Measurements from ENCODE around the gene FBXO27. TPM values are rescaled to one million over a fixed set of nuclear protein-coding genes. Genes with fewer than 3 reads are reported as not detected.

Gene FBXO27
- total RNA-seq, 4 donors from 2014 or later: 1.2 to 12.4 (median 3.6) TPM

- no peaks in the 10 kb centered on the region for H3K4me1 ChIP-seq
- H3K36me3 ChIP-seq: no peaks in the 10 kb centered on the region
- H3K27me3 ChIP-seq: no peaks in the 10 kb centered on the region
- H3K9me3 ChIP-seq: peaks cover 0 to 7% (median 0%) of the 10 kb centered on the region in 4 donors
- peak in 2 of 3 donors; percentile 54 to 60 for DNase-seq
- TF ChIP-seq POLR2A (IDR thresholded peaks at IDR 0.05) (no peak), CTCF (IDR thresholded peaks at IDR 0.05) (peak in 3 of 6 experiments; percentile 5 to 37 (median 31))
- H3K27ac ChIP-seq: no peak overlapping the region
- H3K4me3 ChIP-seq: no peak overlapping the region
Measured at GRCh38 chr19:39038098-39038497, 5.7 kb upstream of the FBXO27 start.

- no peak for DNase-seq
- TF ChIP-seq POLR2A (IDR thresholded peaks at IDR 0.05) (no peak), CTCF (IDR thresholded peaks at IDR 0.05) (no peak)
- no peak overlapping the region for H3K27ac ChIP-seq
Measured at GRCh38 chr19:39037194-39037593, 4.8 kb upstream of the FBXO27 start.

GRCh38 chr19:39036581-39036980, 4.2 kb upstream of the FBXO27 start:
- no peak for DNase-seq
- TF ChIP-seq POLR2A (IDR thresholded peaks at IDR 0.05) (no peak), CTCF (IDR thresholded peaks at IDR 0.05) (no peak)
- H3K36me3 ChIP-seq: no peaks in the 10 kb centered on the region

More at GRCh38 chr19:39037194-39037593, 4.8 kb upstream of the FBXO27 start:
- peaks cover 0 to 7% (median 0%) of the 10 kb centered on the region in 4 donors for H3K9me3 ChIP-seq
- H3K27me3 ChIP-seq: peaks cover 0 to 1% of the 10 kb centered on the region in 2 donors
- H3K36me3 ChIP-seq: no peaks in the 10 kb centered on the region
- H3K4me3 ChIP-seq: no peak overlapping the region
- H3K4me1 ChIP-seq: peaks cover 0 to 5% (median 0%) of the 10 kb centered on the region in 4 donors

GRCh38 chr19:39031368-39032062, 834 bp downstream of the FBXO27 start:
- DNase-seq: peak; percentile 72 to 92 (median 90)
- Histone ChIP-seq H3K9me3 (no peaks in the 10 kb centered on the region), H3K27me3 (peaks cover 0 to 6% of the 10 kb centered on the region in 2 donors), H3K4me3 (peak overlapping the region; percentile 29 to 67 (median 60)), H3K4me1 (peaks cover 0 to 20% (median 9%) of the 10 kb centered on the region in 4 donors), H3K27ac (peak overlapping the region in 3 of 4 donors; percentile 25 to 35 (median 28)), H3K36me3 (no peaks in the 10 kb centered on the region)
- TF ChIP-seq POLR2A (IDR thresholded peaks at IDR 0.05) (no peak), CTCF (IDR thresholded peaks at IDR 0.05) (no peak)

More at GRCh38 chr19:39036581-39036980, 4.2 kb upstream of the FBXO27 start:
- Histone ChIP-seq H3K27me3 (peaks cover 0 to 6% of the 10 kb centered on the region in 2 donors), H3K4me3 (no peak overlapping the region), H3K9me3 (peaks cover 0 to 7% (median 0%) of the 10 kb centered on the region in 4 donors), H3K27ac (no peak overlapping the region), H3K4me1 (peaks cover 0 to 11% (median 2%) of the 10 kb centered on the region in 4 donors)

- TF ChIP-seq CTCF (IDR thresholded peaks at IDR 0.05) (no peak), POLR2A (IDR thresholded peaks at IDR 0.05) (peak in 1 of 2 donors; percentile 3)
- peak overlapping the region in 1 of 4 donors; percentile 1 for H3K27ac ChIP-seq
- H3K9me3 ChIP-seq: no peaks in the 10 kb centered on the region
- peaks cover 0 to 6% of the 10 kb centered on the region in 2 donors for H3K27me3 ChIP-seq
- peaks cover 0 to 20% (median 9%) of the 10 kb centered on the region in 4 donors for H3K4me1 ChIP-seq
- peak overlapping the region in 3 of 4 donors; percentile 60 to 67 (median 61) for H3K4me3 ChIP-seq
- DNase-seq: no peak
- H3K36me3 ChIP-seq: no peaks in the 10 kb centered on the region
Measured at GRCh38 chr19:39030854-39031367, 1.4 kb downstream of the FBXO27 start.

Data from Peyer's patch (tissue), 4 donors.